ENCODE measurements around the gene TCF7L1. TPM values are rescaled to one million over a fixed set of nuclear protein-coding genes. Genes with fewer than 3 reads are reported as not detected.

Gene TCF7L1
- total RNA-seq, 1 experiment from 2014 or later = 30.4 TPM

- DNase-seq (ENCODE audit: low read depth, low spot score) (no peak), ATAC-seq (no peak)
- no TSS peak for BruUV-seq (replicated peaks)
- in situ Hi-C loops (cut with HindIII; ENCODE audit: low pct_unique_long_range_greater_than_20kb, low sequenced_read_pairs) = no loop called here
- ChIA-PET POLR2A (no interaction called here), CTCF (no interaction called here)
- no peaks in the 10 kb centered on the region for H3K27me3 ChIP-seq (ENCODE audit: control insufficient read depth, insufficient read depth, low read length)
- H3K27ac ChIP-seq (ENCODE audit: low read length) = no peak overlapping the region
- no peak overlapping the region for H3K4me3 ChIP-seq (ENCODE audit: low read depth in 2 of 2, low read length in 2 of 2)
- no peak for TF ChIP-seq TCF7L2 (IDR thresholded peaks at IDR 0.05; ENCODE audit: low read depth, low read length)
- no peak for TF ChIP-seq CTCF (IDR thresholded peaks at IDR 0.05)
- TF ChIP-seq REST (IDR thresholded peaks at IDR 0.05; ENCODE audit: insufficient read depth in 1 of 2, low read depth in 2 of 2, low read length in 1 of 2) = no peak
- no peak for TF ChIP-seq POLR2AphosphoS5 (IDR thresholded peaks at IDR 0.05; ENCODE audit: low read depth, low read length)
- TF ChIP-seq SIN3A (IDR thresholded peaks at IDR 0.05; ENCODE audit: borderline replicate concordance, insufficient read depth, low read depth, low read length) = no peak
- no peaks in the 10 kb centered on the region for H3K9me3 ChIP-seq (ENCODE audit: control insufficient read depth, insufficient read depth, low read depth, low read length)
- H3K4me1 ChIP-seq (ENCODE audit: control insufficient read depth, insufficient read depth, low read length) = no peaks in the 10 kb centered on the region
- intact Hi-C loops (cut with micrococcal nuclease; ENCODE audit: unreplicated experiment) = no loop called here
- H3K36me3 ChIP-seq (ENCODE audit: control insufficient read depth, insufficient read depth, low read length) = no peaks in the 10 kb centered on the region
These were observed 20.1 kb upstream of the TCF7L1 start for GRCh38 chr2:85112906-85113625.

GRCh38 chr2:85114586-85115330 is 18.4 kb upstream of the TCF7L1 start:
- DNase-seq (ENCODE audit: low read depth, low spot score) (no peak), ATAC-seq (no peak)
- no peaks in the 10 kb centered on the region for H3K9me3 ChIP-seq (ENCODE audit: control insufficient read depth, insufficient read depth, low read depth, low read length)
- TF ChIP-seq REST (IDR thresholded peaks at IDR 0.05; ENCODE audit: insufficient read depth in 1 of 2, low read depth in 2 of 2, low read length in 1 of 2) (no peak), TCF7L2 (IDR thresholded peaks at IDR 0.05; ENCODE audit: low read depth, low read length) (no peak), CTCF (IDR thresholded peaks at IDR 0.05) (no peak), POLR2AphosphoS5 (IDR thresholded peaks at IDR 0.05; ENCODE audit: low read depth, low read length) (no peak)
- BruUV-seq (replicated peaks) = no TSS peak
- no peak overlapping the region for H3K4me3 ChIP-seq (ENCODE audit: low read depth in 2 of 2, low read length in 2 of 2)
- H3K4me1 ChIP-seq (ENCODE audit: control insufficient read depth, insufficient read depth, low read length) = no peaks in the 10 kb centered on the region
- intact Hi-C loops (cut with micrococcal nuclease; ENCODE audit: unreplicated experiment) = no loop called here
- POLR2A ChIA-PET = no interaction called here
- no peaks in the 10 kb centered on the region for H3K36me3 ChIP-seq (ENCODE audit: control insufficient read depth, insufficient read depth, low read length)
- no peak overlapping the region for H3K27ac ChIP-seq (ENCODE audit: low read length)
- in situ Hi-C loops (cut with HindIII; ENCODE audit: low pct_unique_long_range_greater_than_20kb, low sequenced_read_pairs) = no loop called here
- no peaks in the 10 kb centered on the region for H3K27me3 ChIP-seq (ENCODE audit: control insufficient read depth, insufficient read depth, low read length)
- CTCF ChIA-PET = interaction anchor here (0.9 kb wide), 1 partner anchor 101 kb away, joined by 3 read pairs; no protein-coding TSS in a partner anchor

Measured in Panc1 (cell line).